ENCODE results near the gene CXADR.
A peak's percentile ranks its signal among the peaks of the same experiment; 100 is the strongest.

The CXADR gene

DNA sequence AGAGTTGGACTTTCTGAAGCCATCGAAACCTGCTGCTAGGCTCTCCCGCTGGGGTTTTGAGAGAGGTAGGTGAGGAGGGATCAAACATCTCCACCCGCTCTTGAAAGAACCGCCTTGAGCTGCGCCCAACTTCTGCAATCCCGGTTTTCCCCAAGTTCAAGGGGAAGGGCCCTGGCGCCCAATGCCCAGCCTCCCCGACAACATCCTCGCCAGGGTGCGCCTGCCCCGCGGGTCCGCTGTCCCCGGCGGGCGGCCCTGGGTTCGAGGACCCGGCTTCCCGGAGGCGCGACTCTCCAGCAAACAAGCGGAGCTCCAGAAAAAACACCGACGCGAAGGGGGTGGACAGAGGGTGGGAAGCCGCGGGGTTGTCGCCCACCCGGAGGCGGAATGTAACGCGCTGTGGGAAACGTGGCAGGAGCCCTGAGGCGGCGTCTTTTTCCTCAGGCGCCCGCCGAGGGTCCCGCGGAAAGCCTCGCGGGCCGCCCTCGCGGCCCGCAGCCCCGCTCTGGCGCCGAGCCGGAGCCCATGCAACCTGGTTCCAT lies 99.3 kb downstream of the CXADR start:
- Histone ChIP-seq H3K27ac (ENCODE audit: low read depth in 2 of 2, low read length in 2 of 2) (peak overlapping the region; percentile 83 to 91), H3K27me3 (ENCODE audit: control insufficient read depth in 2 of 2, insufficient read depth in 2 of 2, low read length in 2 of 2) (no peaks in the 10 kb centered on the region), H3K36me3 (ENCODE audit: control insufficient read depth in 2 of 2, insufficient read depth in 2 of 2, low read length in 2 of 2) (no peaks in the 10 kb centered on the region), H3K4me3 (ENCODE audit: low read length in 2 of 2) (peak overlapping the region; percentile 89 to 94), H3K4me1 (ENCODE audit: control insufficient read depth in 2 of 2, insufficient read depth in 2 of 2, low read length in 2 of 2) (peaks cover 15 to 37% of the 10 kb centered on the region in 2 donors), H3K9me3 (ENCODE audit: control insufficient read depth in 2 of 2, low read length in 2 of 2) (no peaks in the 10 kb centered on the region), H3K9ac (ENCODE audit: low read depth in 1 of 2, low read length in 2 of 2) (peak overlapping the region; percentile 94 to 96)

DNA sequence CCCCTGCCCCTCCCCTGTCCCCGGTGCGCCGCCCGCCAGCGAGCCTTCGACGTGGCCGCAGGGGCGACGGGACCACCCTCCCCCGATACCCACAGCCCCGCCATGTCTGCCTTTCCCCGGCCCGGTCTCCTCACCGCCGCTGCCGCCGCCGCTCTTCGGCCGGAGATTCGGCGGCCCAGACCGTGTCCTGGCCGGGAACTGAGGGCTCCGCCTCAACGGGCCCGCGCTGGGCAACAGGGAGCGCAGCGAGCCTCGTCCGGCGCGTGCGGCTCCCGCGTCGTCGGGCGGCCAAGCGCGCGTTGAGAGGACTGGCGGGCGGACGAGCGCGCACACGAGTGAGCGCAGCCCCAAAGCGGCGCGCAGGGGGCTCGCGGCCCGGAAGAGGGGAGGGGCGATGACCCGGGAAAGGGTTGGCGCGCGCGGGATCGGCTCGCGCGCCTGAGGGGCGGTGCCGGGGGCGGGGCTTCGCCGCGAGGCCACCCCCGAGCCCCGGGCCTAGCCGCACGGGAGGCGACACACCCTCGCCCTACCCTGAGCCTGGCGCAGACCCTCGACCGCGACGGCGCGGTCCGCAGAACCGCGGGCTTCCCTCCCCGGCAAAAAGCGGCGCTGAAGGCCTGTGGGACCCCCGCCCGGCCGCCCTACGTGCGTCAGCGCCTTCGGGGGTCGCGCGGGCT lies 99.9 kb downstream of the CXADR start, which contains the start of gene BTG3:
BTG3 (minus strand) TSS at position 337 of the 677 bp plus-strand sequence. CDS start 3,757 bp downstream, outside the sequence.
- Histone ChIP-seq H3K9me3 (ENCODE audit: control insufficient read depth in 2 of 2, low read length in 2 of 2) (no peaks in the 10 kb centered on the region), H3K9ac (ENCODE audit: low read depth in 1 of 2, low read length in 2 of 2) (peak within 1 kb of the TSS; percentile 94 to 96)

GRCh38 chr21:17613242-17613676 lies 100.4 kb downstream of the CXADR start:
- Histone ChIP-seq H3K9me3 (ENCODE audit: control insufficient read depth in 2 of 2, low read length in 2 of 2) (no peaks in the 10 kb centered on the region), H3K27me3 (ENCODE audit: control insufficient read depth in 2 of 2, insufficient read depth in 2 of 2, low read length in 2 of 2) (no peaks in the 10 kb centered on the region), H3K4me3 (ENCODE audit: low read length in 2 of 2) (peak overlapping the region; percentile 89 to 94), H3K4me1 (ENCODE audit: control insufficient read depth in 2 of 2, insufficient read depth in 2 of 2, low read length in 2 of 2) (peaks cover 8 to 28% of the 10 kb centered on the region in 2 donors), H3K27ac (ENCODE audit: low read depth in 2 of 2, low read length in 2 of 2) (peak overlapping the region; percentile 83 to 91), H3K36me3 (ENCODE audit: control insufficient read depth in 2 of 2, insufficient read depth in 2 of 2, low read length in 2 of 2) (no peaks in the 10 kb centered on the region), H3K9ac (ENCODE audit: low read depth in 1 of 2, low read length in 2 of 2) (peak overlapping the region in 1 of 2 donors; percentile 94)

More for the DNA sequence above, 99.9 kb downstream of the CXADR start, which contains the start of gene BTG3:
- H3K36me3 ChIP-seq (ENCODE audit: control insufficient read depth in 2 of 2, insufficient read depth in 2 of 2, low read length in 2 of 2), result no peaks in the 10 kb centered on the region
- peak within 1 kb of the TSS; percentile 83 to 91 for H3K27ac ChIP-seq (ENCODE audit: low read depth in 2 of 2, low read length in 2 of 2)
- H3K4me1 ChIP-seq (ENCODE audit: control insufficient read depth in 2 of 2, insufficient read depth in 2 of 2, low read length in 2 of 2), result peaks cover 12 to 34% of the 10 kb centered on the region in 2 donors
- H3K4me3 ChIP-seq (ENCODE audit: low read length in 2 of 2), result peak within 1 kb of the TSS; percentile 89 to 94
- H3K27me3 ChIP-seq (ENCODE audit: control insufficient read depth in 2 of 2, insufficient read depth in 2 of 2, low read length in 2 of 2), result no peaks in the 10 kb centered on the region

GRCh38 chr21:17616831-17617230 lies 104.0 kb downstream of the CXADR start:
- H3K4me1 ChIP-seq (ENCODE audit: control insufficient read depth in 2 of 2, insufficient read depth in 2 of 2, low read length in 2 of 2), result peaks cover 0 to 2% of the 10 kb centered on the region in 2 donors
- H3K9me3 ChIP-seq (ENCODE audit: control insufficient read depth in 2 of 2, low read length in 2 of 2), result no peaks in the 10 kb centered on the region
- no peaks in the 10 kb centered on the region for H3K36me3 ChIP-seq (ENCODE audit: control insufficient read depth in 2 of 2, insufficient read depth in 2 of 2, low read length in 2 of 2)
- no peak overlapping the region for H3K9ac ChIP-seq (ENCODE audit: low read depth in 1 of 2, low read length in 2 of 2)
- H3K27ac ChIP-seq (ENCODE audit: low read depth in 2 of 2, low read length in 2 of 2), result no peak overlapping the region
- no peak overlapping the region for H3K4me3 ChIP-seq (ENCODE audit: low read length in 2 of 2)
- H3K27me3 ChIP-seq (ENCODE audit: control insufficient read depth in 2 of 2, insufficient read depth in 2 of 2, low read length in 2 of 2), result no peaks in the 10 kb centered on the region

DNA sequence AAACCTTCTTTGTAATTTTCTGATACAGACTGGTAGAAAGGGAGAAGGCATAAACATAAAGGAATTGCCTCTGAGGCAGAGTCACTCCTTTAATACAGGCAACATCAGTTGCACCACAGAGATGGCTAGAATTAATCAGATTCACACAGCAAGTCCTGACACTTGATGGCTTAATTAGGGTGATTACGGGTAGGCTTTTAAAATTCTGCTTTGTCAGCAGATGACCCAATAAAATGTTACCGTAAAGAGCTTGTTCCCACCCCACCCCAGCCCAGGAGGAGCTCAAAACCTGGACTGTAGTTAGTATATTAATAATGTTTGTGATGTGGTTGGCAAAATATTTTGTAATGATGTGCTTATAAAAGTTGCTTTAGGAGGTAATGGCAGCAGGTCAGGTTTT lies 109.2 kb downstream of the CXADR start:
- Histone ChIP-seq H3K9me3 (ENCODE audit: control insufficient read depth in 2 of 2, low read length in 2 of 2) (no peaks in the 10 kb centered on the region), H3K4me1 (ENCODE audit: control insufficient read depth in 2 of 2, insufficient read depth in 2 of 2, low read length in 2 of 2) (no peaks in the 10 kb centered on the region), H3K36me3 (ENCODE audit: control insufficient read depth in 2 of 2, insufficient read depth in 2 of 2, low read length in 2 of 2) (no peaks in the 10 kb centered on the region), H3K4me3 (ENCODE audit: low read length in 2 of 2) (no peak overlapping the region), H3K27me3 (ENCODE audit: control insufficient read depth in 2 of 2, insufficient read depth in 2 of 2, low read length in 2 of 2) (no peaks in the 10 kb centered on the region), H3K27ac (ENCODE audit: low read depth in 2 of 2, low read length in 2 of 2) (no peak overlapping the region), H3K9ac (ENCODE audit: low read depth in 1 of 2, low read length in 2 of 2) (no peak overlapping the region)

- Histone ChIP-seq H3K4me3 (ENCODE audit: low read length in 2 of 2) (no peak overlapping the region), H3K27ac (ENCODE audit: low read depth in 2 of 2, low read length in 2 of 2) (no peak overlapping the region), H3K27me3 (ENCODE audit: control insufficient read depth in 2 of 2, insufficient read depth in 2 of 2, low read length in 2 of 2) (no peaks in the 10 kb centered on the region), H3K9me3 (ENCODE audit: control insufficient read depth in 2 of 2, low read length in 2 of 2) (no peaks in the 10 kb centered on the region), H3K9ac (ENCODE audit: low read depth in 1 of 2, low read length in 2 of 2) (no peak overlapping the region), H3K36me3 (ENCODE audit: control insufficient read depth in 2 of 2, insufficient read depth in 2 of 2, low read length in 2 of 2) (no peaks in the 10 kb centered on the region), H3K4me1 (ENCODE audit: control insufficient read depth in 2 of 2, insufficient read depth in 2 of 2, low read length in 2 of 2) (no peaks in the 10 kb centered on the region)
Observed at GRCh38 chr21:17631195-17631594, 118.4 kb downstream of the CXADR start.

DNA sequence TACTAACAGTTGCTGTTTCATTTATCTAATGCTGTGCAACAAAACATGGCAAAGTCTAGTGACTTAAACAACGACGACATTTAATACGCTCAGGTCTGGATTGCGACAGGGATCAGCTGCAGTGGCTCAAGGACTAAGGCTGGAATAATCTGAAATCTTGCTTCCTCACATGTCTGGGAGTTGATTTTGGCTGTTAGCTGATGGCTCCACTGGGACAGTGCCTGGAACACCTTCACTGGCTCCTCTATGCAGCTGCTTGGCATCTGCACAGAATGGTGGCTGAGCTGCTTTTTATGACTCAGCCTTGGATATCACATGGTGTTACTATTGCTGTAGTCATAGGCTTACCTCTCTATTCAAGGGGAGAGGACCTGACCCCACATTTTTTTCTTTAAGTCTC lies 123.9 kb downstream of the CXADR start:
- Histone ChIP-seq H3K4me3 (ENCODE audit: low read length in 2 of 2) (no peak overlapping the region), H3K36me3 (ENCODE audit: control insufficient read depth in 2 of 2, insufficient read depth in 2 of 2, low read length in 2 of 2) (no peaks in the 10 kb centered on the region), H3K4me1 (ENCODE audit: control insufficient read depth in 2 of 2, insufficient read depth in 2 of 2, low read length in 2 of 2) (no peaks in the 10 kb centered on the region)

DNA sequence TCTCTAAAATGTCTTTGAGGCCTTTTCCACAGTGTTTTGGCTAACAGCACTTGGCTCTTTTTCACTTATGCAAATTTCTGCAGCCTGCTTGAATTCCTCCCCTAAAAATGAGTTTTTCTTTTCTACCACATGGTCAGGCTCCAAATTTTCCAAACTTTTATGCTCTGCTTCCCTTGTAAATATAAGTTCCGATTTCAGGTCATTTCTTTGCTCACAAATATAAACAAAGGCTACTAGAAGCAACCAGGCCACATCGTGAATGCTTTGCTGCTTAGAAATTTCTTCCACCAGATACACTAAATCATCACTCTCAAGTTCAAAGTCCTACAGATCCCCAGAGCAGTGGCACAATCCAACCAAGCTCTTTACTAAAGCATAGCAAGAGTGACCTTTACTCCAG lies 128.0 kb downstream of the CXADR start:
- Histone ChIP-seq H3K27me3 (ENCODE audit: control insufficient read depth in 2 of 2, insufficient read depth in 2 of 2, low read length in 2 of 2) (no peaks in the 10 kb centered on the region), H3K4me3 (ENCODE audit: low read length in 2 of 2) (no peak overlapping the region), H3K4me1 (ENCODE audit: control insufficient read depth in 2 of 2, insufficient read depth in 2 of 2, low read length in 2 of 2) (no peaks in the 10 kb centered on the region), H3K36me3 (ENCODE audit: control insufficient read depth in 2 of 2, insufficient read depth in 2 of 2, low read length in 2 of 2) (no peaks in the 10 kb centered on the region), H3K9ac (ENCODE audit: low read depth in 1 of 2, low read length in 2 of 2) (no peak overlapping the region), H3K27ac (ENCODE audit: low read depth in 2 of 2, low read length in 2 of 2) (no peak overlapping the region), H3K9me3 (ENCODE audit: control insufficient read depth in 2 of 2, low read length in 2 of 2) (no peaks in the 10 kb centered on the region)

More for the DNA sequence above, 123.9 kb downstream of the CXADR start:
- H3K27me3 ChIP-seq (ENCODE audit: control insufficient read depth in 2 of 2, insufficient read depth in 2 of 2, low read length in 2 of 2), result no peaks in the 10 kb centered on the region
- H3K9me3 ChIP-seq (ENCODE audit: control insufficient read depth in 2 of 2, low read length in 2 of 2), result no peaks in the 10 kb centered on the region
- H3K27ac ChIP-seq (ENCODE audit: low read depth in 2 of 2, low read length in 2 of 2), result no peak overlapping the region
- no peak overlapping the region for H3K9ac ChIP-seq (ENCODE audit: low read depth in 1 of 2, low read length in 2 of 2)
